HG02938 (cell line): Measurements from ENCODE around the gene ZNF473.
"Not testable (repeated sequence)": the region's sequence is repeated elsewhere in the genome, so short reads cannot be mapped to it uniquely, and the experiment has no call there.

Experiments used
- ATAC-seq: cut with Tn5 transposase; IDR thresholded peaks from one replicate; pipeline ENCODE4 v1.9.1; 2021; ENCODE audit warnings: mild to moderate bottlenecking, moderate library complexity; ENCODE audit not compliant: unreplicated experiment

Gene ZNF473

GRCh38 chr19:50097884-50098283 lies 72.1 kb downstream of the ZNF473 start:
- ATAC-seq, result not testable (repeated sequence)

DNA sequence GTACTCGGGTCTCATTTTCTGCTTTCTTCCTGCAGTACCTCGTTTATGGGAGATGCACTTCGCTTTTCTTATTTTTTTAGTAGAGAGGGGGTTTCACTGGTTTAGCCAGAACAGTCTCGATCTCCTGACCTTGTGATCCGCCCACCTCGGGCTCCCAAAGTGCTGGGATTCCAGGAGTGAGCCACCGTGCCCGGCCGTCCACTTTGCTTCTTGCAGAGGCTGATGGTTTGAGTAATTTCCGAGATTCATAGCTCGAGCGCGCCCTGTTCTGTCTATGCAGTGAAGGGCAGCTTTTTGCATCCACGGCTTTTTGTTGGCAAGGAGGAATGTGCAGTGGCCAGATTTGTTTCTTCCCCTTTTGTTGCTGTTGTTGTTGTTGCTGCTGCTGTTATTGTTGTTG lies 73.1 kb downstream of the ZNF473 start:
- ATAC-seq, result not testable (repeated sequence)

DNA sequence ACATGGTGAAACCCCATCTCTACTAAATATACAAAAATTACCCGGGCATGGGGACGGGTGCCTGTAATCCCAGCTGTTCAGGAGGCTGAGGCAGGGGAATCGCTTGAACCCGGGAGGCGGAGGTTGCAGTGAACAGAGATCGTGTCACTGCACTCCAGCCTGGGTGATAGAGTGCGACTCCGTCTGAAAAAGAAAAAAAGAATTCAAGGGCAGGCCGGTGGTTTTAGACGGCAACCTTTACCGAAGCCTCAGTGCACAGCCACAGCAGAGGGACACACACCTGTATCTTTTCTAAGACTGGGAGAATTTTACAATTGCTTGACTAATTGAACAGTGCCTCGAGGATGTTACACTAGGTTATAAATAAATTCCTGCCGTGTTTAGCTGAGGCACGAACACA lies 73.9 kb downstream of the ZNF473 start:
- not testable (repeated sequence) for ATAC-seq

DNA sequence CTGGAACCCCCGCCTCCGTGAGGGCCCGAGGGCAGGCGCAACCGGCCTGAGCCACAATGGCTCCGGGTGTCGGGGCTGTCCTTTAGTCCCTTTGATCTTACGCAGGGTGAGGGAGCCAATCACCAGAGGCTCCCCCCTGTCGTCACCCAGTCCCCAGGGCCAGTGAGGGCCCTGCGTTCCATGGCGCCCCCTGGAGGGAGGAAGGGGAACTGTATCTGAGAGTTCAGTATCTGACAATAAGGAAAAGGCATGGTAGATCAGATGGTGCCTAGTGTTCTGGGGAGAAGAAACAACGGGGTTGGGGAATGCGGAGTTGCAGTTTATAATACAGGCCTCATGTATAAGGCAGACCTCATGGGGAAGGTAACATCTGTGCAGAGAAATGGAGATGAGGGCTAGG lies 75.1 kb downstream of the ZNF473 start:
- ATAC-seq, result not testable (repeated sequence)
